ENCODE data around the gene DNAJC17.

The DNAJC17 gene

GRCh38 chr15:40768521-40769273 lies 38.6 kb downstream of the DNAJC17 start:
- H3K36me3 ChIP-seq (ENCODE audit: control insufficient read depth in 2 of 2, insufficient read depth in 2 of 2, low read length in 2 of 2), result peaks cover 10 to 11% of the 10 kb centered on the region in 2 donors

GRCh38 chr15:40767838-40768500 lies 39.3 kb downstream of the DNAJC17 start:
- Histone ChIP-seq H3K36me3 (ENCODE audit: control insufficient read depth in 2 of 2, insufficient read depth in 2 of 2, low read length in 2 of 2) (peaks cover 6 to 9% of the 10 kb centered on the region in 2 donors), H3K27ac (ENCODE audit: low read depth in 2 of 2, low read length in 2 of 2) (peak overlapping the region; percentile 86 to 89), H3K9ac (ENCODE audit: low read depth in 1 of 2, low read length in 2 of 2) (peak overlapping the region in 1 of 2 donors; percentile 44), H3K4me1 (ENCODE audit: control insufficient read depth in 2 of 2, insufficient read depth in 2 of 2, low read length in 2 of 2) (peaks cover 47 to 61% of the 10 kb centered on the region in 2 donors), H3K27me3 (ENCODE audit: control insufficient read depth in 2 of 2, insufficient read depth in 2 of 2, low read length in 2 of 2) (no peaks in the 10 kb centered on the region), H3K4me3 (ENCODE audit: low read length in 2 of 2) (peak overlapping the region in 1 of 2 donors; percentile 22), H3K9me3 (ENCODE audit: control insufficient read depth in 2 of 2, low read length in 2 of 2) (no peaks in the 10 kb centered on the region)

More at GRCh38 chr15:40768521-40769273, 38.6 kb downstream of the DNAJC17 start:
- Histone ChIP-seq H3K4me1 (ENCODE audit: control insufficient read depth in 2 of 2, insufficient read depth in 2 of 2, low read length in 2 of 2) (peaks cover 39 to 54% of the 10 kb centered on the region in 2 donors), H3K27ac (ENCODE audit: low read depth in 2 of 2, low read length in 2 of 2) (peak overlapping the region; percentile 86 to 89), H3K9ac (ENCODE audit: low read depth in 1 of 2, low read length in 2 of 2) (peak overlapping the region in 1 of 2 donors; percentile 44), H3K27me3 (ENCODE audit: control insufficient read depth in 2 of 2, insufficient read depth in 2 of 2, low read length in 2 of 2) (no peaks in the 10 kb centered on the region), H3K9me3 (ENCODE audit: control insufficient read depth in 2 of 2, low read length in 2 of 2) (no peaks in the 10 kb centered on the region), H3K4me3 (ENCODE audit: low read length in 2 of 2) (peak overlapping the region in 1 of 2 donors; percentile 10)

GRCh38 chr15:40766906-40767837 lies 40.1 kb downstream of the DNAJC17 start:
- Histone ChIP-seq H3K4me1 (ENCODE audit: control insufficient read depth in 2 of 2, insufficient read depth in 2 of 2, low read length in 2 of 2) (peaks cover 48 to 64% of the 10 kb centered on the region in 2 donors), H3K27me3 (ENCODE audit: control insufficient read depth in 2 of 2, insufficient read depth in 2 of 2, low read length in 2 of 2) (no peaks in the 10 kb centered on the region), H3K9me3 (ENCODE audit: control insufficient read depth in 2 of 2, low read length in 2 of 2) (no peaks in the 10 kb centered on the region), H3K4me3 (ENCODE audit: low read length in 2 of 2) (no peak overlapping the region), H3K27ac (ENCODE audit: low read depth in 2 of 2, low read length in 2 of 2) (no peak overlapping the region), H3K9ac (ENCODE audit: low read depth in 1 of 2, low read length in 2 of 2) (no peak overlapping the region), H3K36me3 (ENCODE audit: control insufficient read depth in 2 of 2, insufficient read depth in 2 of 2, low read length in 2 of 2) (peaks cover 1 to 3% of the 10 kb centered on the region in 2 donors)

- no peak overlapping the region for H3K27ac ChIP-seq (ENCODE audit: low read depth in 2 of 2, low read length in 2 of 2)
- peaks cover 48 to 64% of the 10 kb centered on the region in 2 donors for H3K4me1 ChIP-seq (ENCODE audit: control insufficient read depth in 2 of 2, insufficient read depth in 2 of 2, low read length in 2 of 2)
- no peak overlapping the region for H3K4me3 ChIP-seq (ENCODE audit: low read length in 2 of 2)
- no peak overlapping the region for H3K9ac ChIP-seq (ENCODE audit: low read depth in 1 of 2, low read length in 2 of 2)
- no peaks in the 10 kb centered on the region for H3K9me3 ChIP-seq (ENCODE audit: control insufficient read depth in 2 of 2, low read length in 2 of 2)
- no peaks in the 10 kb centered on the region for H3K36me3 ChIP-seq (ENCODE audit: control insufficient read depth in 2 of 2, insufficient read depth in 2 of 2, low read length in 2 of 2)
- H3K27me3 ChIP-seq (ENCODE audit: control insufficient read depth in 2 of 2, insufficient read depth in 2 of 2, low read length in 2 of 2), result no peaks in the 10 kb centered on the region
Observed at GRCh38 chr15:40766194-40766815, 41.0 kb downstream of the DNAJC17 start.

GRCh38 chr15:40764629-40765103 lies 42.6 kb downstream of the DNAJC17 start:
- Histone ChIP-seq H3K27ac (ENCODE audit: low read depth in 2 of 2, low read length in 2 of 2) (peak overlapping the region; percentile 83 to 88), H3K4me3 (ENCODE audit: low read length in 2 of 2) (peak overlapping the region; percentile 74 to 78), H3K36me3 (ENCODE audit: control insufficient read depth in 2 of 2, insufficient read depth in 2 of 2, low read length in 2 of 2) (no peaks in the 10 kb centered on the region), H3K9me3 (ENCODE audit: control insufficient read depth in 2 of 2, low read length in 2 of 2) (no peaks in the 10 kb centered on the region), H3K27me3 (ENCODE audit: control insufficient read depth in 2 of 2, insufficient read depth in 2 of 2, low read length in 2 of 2) (no peaks in the 10 kb centered on the region), H3K4me1 (ENCODE audit: control insufficient read depth in 2 of 2, insufficient read depth in 2 of 2, low read length in 2 of 2) (peaks cover 42 to 50% of the 10 kb centered on the region in 2 donors), H3K9ac (ENCODE audit: low read depth in 1 of 2, low read length in 2 of 2) (peak overlapping the region; percentile 53 to 81)

- peak within 1 kb of the TSS; percentile 53 to 81 for H3K9ac ChIP-seq (ENCODE audit: low read depth in 1 of 2, low read length in 2 of 2)
- peak within 1 kb of the TSS; percentile 83 to 88 for H3K27ac ChIP-seq (ENCODE audit: low read depth in 2 of 2, low read length in 2 of 2)
- H3K36me3 ChIP-seq (ENCODE audit: control insufficient read depth in 2 of 2, insufficient read depth in 2 of 2, low read length in 2 of 2), result no peaks in the 10 kb centered on the region
- peaks cover 35 to 44% of the 10 kb centered on the region in 2 donors for H3K4me1 ChIP-seq (ENCODE audit: control insufficient read depth in 2 of 2, insufficient read depth in 2 of 2, low read length in 2 of 2)
- no peaks in the 10 kb centered on the region for H3K27me3 ChIP-seq (ENCODE audit: control insufficient read depth in 2 of 2, insufficient read depth in 2 of 2, low read length in 2 of 2)
- no peaks in the 10 kb centered on the region for H3K9me3 ChIP-seq (ENCODE audit: control insufficient read depth in 2 of 2, low read length in 2 of 2)
- H3K4me3 ChIP-seq (ENCODE audit: low read length in 2 of 2), result peak within 1 kb of the TSS; percentile 74 to 78
Observed at GRCh38 chr15:40763801-40764628, 43.3 kb downstream of the DNAJC17 start, which contains the start of gene GCHFR. Gene GCHFR (plus strand): TSS chr15:40764068. CDS start chr15:40764181, 113 bp downstream.

GRCh38 chr15:40762919-40763800 lies 44.1 kb downstream of the DNAJC17 start:
- Histone ChIP-seq H3K4me1 (ENCODE audit: control insufficient read depth in 2 of 2, insufficient read depth in 2 of 2, low read length in 2 of 2) (peaks cover 26 to 35% of the 10 kb centered on the region in 2 donors), H3K9me3 (ENCODE audit: control insufficient read depth in 2 of 2, low read length in 2 of 2) (no peaks in the 10 kb centered on the region), H3K27me3 (ENCODE audit: control insufficient read depth in 2 of 2, insufficient read depth in 2 of 2, low read length in 2 of 2) (no peaks in the 10 kb centered on the region), H3K27ac (ENCODE audit: low read depth in 2 of 2, low read length in 2 of 2) (peak overlapping the region; percentile 83 to 88), H3K9ac (ENCODE audit: low read depth in 1 of 2, low read length in 2 of 2) (peak overlapping the region; percentile 53 to 63), H3K36me3 (ENCODE audit: control insufficient read depth in 2 of 2, insufficient read depth in 2 of 2, low read length in 2 of 2) (no peaks in the 10 kb centered on the region), H3K4me3 (ENCODE audit: low read length in 2 of 2) (peak overlapping the region; percentile 74 to 78)

- Histone ChIP-seq H3K36me3 (ENCODE audit: control insufficient read depth in 2 of 2, insufficient read depth in 2 of 2, low read length in 2 of 2) (no peaks in the 10 kb centered on the region), H3K27ac (ENCODE audit: low read depth in 2 of 2, low read length in 2 of 2) (no peak overlapping the region), H3K4me1 (ENCODE audit: control insufficient read depth in 2 of 2, insufficient read depth in 2 of 2, low read length in 2 of 2) (peaks cover 14 to 26% of the 10 kb centered on the region in 2 donors), H3K9me3 (ENCODE audit: control insufficient read depth in 2 of 2, low read length in 2 of 2) (no peaks in the 10 kb centered on the region), H3K9ac (ENCODE audit: low read depth in 1 of 2, low read length in 2 of 2) (no peak overlapping the region), H3K4me3 (ENCODE audit: low read length in 2 of 2) (no peak overlapping the region), H3K27me3 (ENCODE audit: control insufficient read depth in 2 of 2, insufficient read depth in 2 of 2, low read length in 2 of 2) (no peaks in the 10 kb centered on the region)
Observed at GRCh38 chr15:40759961-40760360, 47.3 kb downstream of the DNAJC17 start.
